Forelimb muscle (tissue), 1 donor: ENCODE data around the gene RIMKLA. TPM values are rescaled to one million over a fixed set of nuclear protein-coding genes. Genes with fewer than 3 reads are reported as not detected.

Source experiments
- DNase-seq: peaks from one replicate; pipeline ENCODE4 v3.0.0-alpha.2; 2013; ENCODE audit warnings: low read depth
- polyA plus RNA-seq: library from polyadenylated mRNA; unstranded; fragments of 120-200 nt; gene quantifications from one replicate; pipeline ENCODE4 v1.2.1, GENCODE V29; 2013; ENCODE audit not compliant: insufficient read length

Gene RIMKLA, protein sequence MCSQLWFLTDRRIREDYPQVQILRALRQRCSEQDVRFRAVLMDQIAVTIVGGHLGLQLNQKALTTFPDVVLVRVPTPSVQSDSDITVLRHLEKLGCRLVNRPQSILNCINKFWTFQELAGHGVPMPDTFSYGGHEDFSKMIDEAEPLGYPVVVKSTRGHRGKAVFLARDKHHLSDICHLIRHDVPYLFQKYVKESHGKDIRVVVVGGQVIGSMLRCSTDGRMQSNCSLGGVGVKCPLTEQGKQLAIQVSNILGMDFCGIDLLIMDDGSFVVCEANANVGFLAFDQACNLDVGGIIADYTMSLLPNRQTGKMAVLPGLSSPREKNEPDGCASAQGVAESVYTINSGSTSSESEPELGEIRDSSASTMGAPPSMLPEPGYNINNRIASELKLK
- 0.89 TPM for polyA plus RNA-seq

- no peak for DNase-seq
Observed at GRCh38 chr1:42380586-42381279, at the start of gene RIMKLA. TSS of gene RIMKLA (plus strand) at chr1:42380792. CDS start at chr1:42380935, 143 bp downstream.

DNA sequence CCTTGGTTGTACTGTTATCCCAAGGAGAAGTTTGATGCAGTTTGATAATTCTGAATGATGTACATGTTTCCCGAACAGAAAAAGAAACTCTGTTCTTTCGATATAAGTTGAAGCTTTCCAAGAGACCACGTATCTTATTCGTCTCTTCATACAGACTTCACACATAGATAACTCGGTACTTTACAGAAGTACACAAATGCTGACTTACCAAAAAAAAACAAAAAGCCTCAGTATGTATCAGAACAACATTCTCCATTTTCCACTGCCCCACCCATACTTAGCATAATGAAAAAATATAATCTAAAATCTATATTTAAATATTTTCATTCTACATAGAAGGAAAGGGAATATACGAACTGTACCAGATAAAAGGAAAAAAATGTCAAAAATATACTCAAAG lies 47.7 kb upstream of the RIMKLA start:
- no peak for DNase-seq

DNA sequence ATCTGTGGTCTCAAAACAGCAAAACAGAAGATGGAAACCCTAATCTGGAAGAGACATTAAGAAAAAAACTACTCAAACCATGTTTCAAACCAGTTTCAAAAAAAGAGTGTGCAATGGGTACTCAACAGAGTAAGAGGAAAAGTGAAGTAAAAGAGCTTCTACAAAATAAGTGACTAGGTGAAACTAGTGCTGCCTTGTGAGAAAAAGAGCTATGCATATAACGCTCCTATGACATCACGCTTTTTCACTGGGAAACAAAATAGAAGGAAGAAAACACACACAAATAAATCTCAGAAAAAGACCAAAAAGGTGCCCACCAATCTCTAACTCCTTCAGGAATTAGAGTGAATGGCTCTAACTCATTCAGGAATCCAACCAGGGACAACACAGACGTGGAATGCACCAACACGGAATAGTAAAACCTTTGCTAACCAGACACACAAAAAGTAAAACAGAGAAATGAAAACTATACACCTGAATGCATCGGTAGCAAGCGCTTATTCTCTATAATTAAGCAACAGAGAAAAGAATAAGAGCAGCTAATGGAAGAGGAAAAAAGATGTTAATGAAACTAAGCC lies 46.8 kb upstream of the RIMKLA start:
- DNase-seq: no peak

- DNase-seq: no peak
Observed at GRCh38 chr1:42334240-42335049, 46.1 kb upstream of the RIMKLA start.

- DNase-seq: peak; percentile 87
Observed at GRCh38 chr1:42335050-42335808, 45.4 kb upstream of the RIMKLA start, which contains the start of gene FOXJ3. TSS of gene FOXJ3 (minus strand) at chr1:42335235. CDS start at chr1:42311093, 24,142 bp downstream.

GRCh38 chr1:42335809-42336518 lies 44.6 kb upstream of the RIMKLA start:
- DNase-seq: no peak

DNA sequence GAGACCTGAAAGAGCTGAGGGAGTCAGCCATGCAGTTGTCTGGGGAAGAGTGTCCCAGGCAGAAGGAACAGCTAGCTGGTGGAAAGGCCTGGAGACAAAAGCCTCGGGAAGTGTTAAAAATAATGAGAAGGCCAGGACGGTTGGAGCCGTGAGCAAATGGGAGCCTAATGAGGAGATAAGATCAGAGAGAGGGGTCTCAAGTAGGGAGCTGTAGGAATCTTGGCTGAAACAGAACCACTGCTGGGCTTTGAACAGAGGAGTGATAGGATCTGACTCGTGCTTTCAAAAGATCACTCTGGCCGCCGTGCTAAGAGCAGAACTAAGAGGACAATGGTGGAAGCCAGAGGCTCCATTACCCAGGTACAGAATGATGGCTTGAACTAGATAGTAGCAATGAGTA lies 43.6 kb upstream of the RIMKLA start:
- DNase-seq: no peak

GRCh38 chr1:42340093-42340492 lies 40.5 kb upstream of the RIMKLA start:
- no peak for DNase-seq

DNA sequence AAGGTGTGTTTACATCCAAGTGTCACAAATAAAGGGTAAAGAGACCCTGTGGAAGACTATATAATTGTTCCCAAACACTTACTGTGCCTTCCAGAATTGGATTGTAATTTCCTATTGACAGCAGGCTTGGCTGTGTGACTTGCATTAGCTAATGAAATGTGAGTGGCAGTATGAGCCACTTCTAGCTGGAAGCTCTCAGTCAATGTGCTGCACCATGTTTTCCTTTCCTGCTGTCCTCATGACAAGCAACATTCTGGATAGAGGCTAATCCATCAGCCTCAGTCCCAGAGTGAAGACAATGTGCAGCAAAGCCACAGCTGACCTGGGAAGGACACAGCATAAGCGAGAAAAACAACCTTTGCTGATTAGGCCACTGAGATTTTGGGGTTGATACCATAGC lies 39.7 kb upstream of the RIMKLA start:
- no peak for DNase-seq

DNA sequence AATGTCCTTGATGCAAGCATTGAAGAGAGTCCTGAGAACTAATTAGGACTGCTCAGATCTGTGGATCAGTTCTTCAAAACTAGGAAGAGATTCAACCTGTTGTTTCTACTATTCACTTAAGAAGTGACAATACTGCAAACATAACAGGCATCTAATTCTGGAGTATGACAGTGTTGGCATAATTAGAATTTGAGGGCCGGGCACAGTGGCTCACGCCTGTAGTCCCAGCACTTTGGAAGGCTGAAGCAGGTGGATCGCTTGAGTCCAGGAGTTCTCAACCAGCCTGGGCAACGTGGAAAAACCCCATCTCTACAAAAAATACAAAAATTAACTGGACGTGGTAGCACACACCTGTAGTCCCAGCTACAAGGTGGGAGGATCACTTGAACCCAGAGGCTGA lies 37.5 kb upstream of the RIMKLA start:
- DNase-seq: no peak

DNA sequence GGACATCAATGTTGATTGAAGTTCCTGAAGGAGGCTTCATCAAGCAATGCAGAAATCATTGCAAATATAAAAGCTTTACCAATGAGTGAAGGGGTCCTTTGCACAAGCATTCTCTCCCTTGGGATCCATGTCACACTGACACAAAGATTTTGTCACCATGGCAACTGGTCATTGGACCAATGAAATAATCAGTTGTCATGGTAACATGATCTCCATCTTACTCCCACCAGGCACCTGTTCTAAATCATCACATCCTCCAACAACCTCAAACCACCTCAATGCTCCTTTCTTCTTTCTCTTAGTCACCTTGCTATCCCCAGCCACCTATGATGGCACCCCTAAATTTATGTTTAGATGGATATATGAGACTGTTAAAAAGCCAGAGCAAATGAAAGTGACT lies 32.1 kb upstream of the RIMKLA start:
- no peak for DNase-seq

- no peak for DNase-seq
Observed at GRCh38 chr1:42350086-42350485, 30.5 kb upstream of the RIMKLA start.

- DNase-seq: no peak
Observed at GRCh38 chr1:42358791-42359190, 21.8 kb upstream of the RIMKLA start.

- no peak for DNase-seq
Observed at GRCh38 chr1:42359466-42359865, 21.1 kb upstream of the RIMKLA start.

DNA sequence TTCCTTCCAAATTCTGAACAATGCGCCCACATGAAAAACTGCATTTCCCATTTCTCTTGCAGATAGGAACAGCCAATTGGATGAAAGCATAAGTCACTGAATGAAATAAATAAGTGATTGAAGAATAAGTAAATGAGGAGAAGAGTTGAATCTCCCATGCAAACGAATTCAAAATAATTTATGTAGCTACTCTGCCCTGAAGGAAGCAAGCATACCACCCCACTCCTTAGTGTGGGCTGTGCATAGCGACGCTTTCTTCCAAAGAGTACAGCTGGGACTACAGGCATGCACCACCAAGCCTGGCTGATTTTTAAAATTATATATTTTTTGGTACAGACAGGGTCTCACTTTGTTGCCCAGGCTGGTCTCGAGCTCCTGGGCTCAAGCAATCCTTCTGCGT lies 16.5 kb upstream of the RIMKLA start:
- DNase-seq: no peak

DNA sequence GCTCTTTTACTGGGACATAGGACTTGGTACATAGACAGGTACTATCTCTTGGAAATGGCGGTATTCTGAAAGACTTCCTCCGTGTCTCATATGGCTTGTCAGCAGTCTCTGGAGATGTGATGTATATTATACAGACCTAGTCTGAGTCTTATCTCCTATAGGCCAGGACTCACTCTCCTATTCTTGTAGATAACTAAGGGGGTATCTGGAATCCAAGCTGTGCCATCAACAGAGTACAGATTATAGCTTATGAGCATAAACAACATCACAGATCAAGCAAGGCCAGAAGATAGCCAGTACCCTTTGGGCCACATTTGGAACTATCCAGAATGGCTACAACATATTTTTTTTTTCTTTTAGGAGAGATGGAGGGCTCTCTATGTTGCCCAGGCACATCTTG lies 16.1 kb upstream of the RIMKLA start:
- DNase-seq: no peak

GRCh38 chr1:42365118-42365517 lies 15.5 kb upstream of the RIMKLA start:
- DNase-seq: no peak

DNA sequence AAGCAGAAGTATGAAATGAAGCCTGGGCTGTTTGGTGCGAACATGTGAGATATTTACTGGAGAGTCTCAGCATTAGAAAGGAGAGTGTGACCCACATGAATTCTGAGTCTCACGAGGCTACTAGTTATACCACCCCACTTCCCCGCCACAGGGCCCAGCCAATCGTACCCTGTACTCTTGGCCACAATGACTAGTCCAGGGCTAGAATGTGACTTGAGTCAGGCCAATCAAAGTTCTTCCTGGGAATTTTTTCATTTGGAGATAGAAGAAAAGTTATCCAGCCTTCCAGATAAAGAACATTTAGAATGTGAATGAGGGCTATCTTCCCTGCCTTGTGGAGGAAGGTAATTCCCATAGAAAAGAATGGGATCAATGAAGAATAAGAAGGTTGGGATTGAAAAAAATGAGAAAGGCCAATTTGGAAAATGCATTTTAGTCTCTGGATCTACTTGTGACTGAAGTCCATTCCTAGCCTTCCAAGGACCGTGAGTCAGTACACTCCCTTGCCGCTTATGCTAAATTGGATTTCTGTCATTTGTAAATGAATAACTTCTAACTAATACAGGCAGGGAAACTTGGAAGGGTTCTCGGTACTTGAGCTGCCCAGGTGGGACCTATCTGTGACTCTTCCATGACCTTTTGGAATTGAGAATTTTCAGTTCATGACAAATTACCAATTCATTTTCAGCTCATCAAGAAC lies 12.3 kb upstream of the RIMKLA start:
- DNase-seq: no peak

- DNase-seq: no peak
Observed at GRCh38 chr1:42369471-42369870, 11.1 kb upstream of the RIMKLA start.
